GM19467 (cell line): ENCODE measurements around the gene GNAI2.
"Not testable (repeated sequence)": the region's sequence is repeated elsewhere in the genome, so short reads cannot be mapped to it uniquely, and the experiment has no call there.

ENCODE experiments used
- ATAC-seq: cut with Tn5 transposase; IDR thresholded peaks from one replicate; pipeline ENCODE4 v1.9.1; 2021; ENCODE audit warnings: mild to moderate bottlenecking, moderate library complexity; ENCODE audit not compliant: unreplicated experiment

GNAI2 gene

DNA sequence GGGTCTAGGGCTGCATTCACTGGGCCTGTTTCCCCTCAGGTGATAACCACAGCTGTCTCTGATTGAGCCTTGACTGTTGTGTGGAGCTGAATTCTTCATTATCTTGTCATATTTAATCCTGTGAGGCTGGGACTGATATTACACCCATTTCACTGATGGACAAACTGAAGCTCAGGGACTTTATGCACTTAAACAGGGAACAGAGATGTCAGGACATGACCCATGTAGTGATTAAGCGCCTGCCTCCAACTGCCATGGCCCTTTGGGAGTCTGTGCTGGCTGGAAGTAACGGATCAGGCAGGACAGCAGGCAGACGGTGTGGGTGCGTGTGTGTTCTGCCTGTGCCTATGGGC is 7.5 kb downstream of the GNAI2 start:
- ATAC-seq: no peak

DNA sequence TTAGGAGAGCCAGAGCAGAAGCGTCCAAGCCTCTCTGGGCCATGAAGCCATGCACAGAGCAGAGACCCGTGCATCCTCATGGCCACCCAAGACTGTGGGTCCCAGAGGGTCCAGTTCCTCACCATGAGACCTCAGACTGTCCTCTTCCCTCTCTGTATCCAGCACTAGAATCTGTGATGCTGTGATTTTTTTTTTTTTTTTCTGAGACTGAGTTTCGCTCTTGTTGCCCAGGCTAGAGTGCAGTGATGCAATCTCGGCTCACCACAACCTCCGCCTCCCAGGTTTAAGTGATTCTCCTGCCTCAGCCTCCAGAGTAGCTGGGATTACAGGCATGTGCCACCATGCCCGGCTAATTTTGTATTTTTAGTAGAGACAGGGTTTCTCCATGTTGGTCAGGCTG is 8.8 kb downstream of the GNAI2 start:
- ATAC-seq: not testable (repeated sequence)

DNA sequence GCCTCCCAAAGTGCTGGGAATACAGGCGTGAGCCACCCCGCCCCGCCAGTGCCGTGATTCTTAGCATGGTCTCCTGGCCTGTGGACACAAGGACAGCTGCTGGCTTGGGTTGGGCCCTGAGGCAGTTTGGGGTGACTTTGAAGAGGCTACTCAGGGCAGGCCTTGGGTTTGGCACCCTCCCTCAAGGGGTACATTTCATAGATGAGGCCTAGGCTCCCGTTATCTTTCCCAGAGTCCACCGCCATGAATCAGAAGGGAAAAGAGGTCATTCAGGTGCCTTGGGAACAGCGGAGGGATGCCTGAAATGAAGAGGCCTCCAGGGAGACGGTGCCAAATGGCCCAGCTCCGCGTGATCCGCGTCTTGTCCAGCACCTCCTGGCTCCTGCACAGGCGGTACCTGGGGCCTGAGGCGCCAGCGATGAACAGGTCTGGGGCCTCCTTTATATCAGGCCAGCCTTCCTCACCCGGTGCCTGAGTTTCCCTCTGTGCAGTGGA is 9.3 kb downstream of the GNAI2 start:
- no peak for ATAC-seq

DNA sequence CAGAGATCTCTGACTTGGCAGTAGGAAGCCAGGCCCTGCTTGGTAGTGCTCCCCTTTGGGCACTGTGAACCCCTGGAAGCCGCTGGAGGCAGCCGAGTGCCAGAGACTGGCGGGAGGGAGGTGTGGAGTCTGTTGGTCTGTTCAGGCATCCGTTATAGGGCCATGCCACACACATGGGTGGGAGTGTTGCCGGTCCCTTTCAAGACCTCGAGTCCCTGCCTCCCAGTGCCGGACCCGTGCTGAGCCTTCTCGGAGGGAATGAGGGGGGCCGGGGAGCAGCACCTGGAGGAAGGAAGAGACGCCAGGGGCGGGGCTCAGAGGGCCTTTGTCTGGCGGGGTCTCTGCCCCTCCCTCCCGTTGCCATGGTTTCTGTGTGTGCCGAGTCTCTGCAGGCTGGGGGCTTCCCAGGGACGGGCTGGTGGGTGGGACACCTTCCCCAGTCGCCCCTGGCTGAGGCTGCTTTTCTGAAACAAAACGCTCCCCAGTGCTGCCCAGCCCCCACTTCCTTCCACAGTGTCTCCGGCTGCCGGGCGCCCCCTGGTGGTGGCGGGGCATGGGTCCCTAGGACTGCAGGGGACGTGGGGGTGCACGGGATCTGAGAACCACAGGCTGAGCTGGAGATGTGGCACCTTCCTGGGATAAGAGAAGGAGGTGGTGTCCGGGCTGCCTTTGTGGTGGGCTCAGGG is 10.0 kb downstream of the GNAI2 start:
- peak; percentile 62 for ATAC-seq

DNA sequence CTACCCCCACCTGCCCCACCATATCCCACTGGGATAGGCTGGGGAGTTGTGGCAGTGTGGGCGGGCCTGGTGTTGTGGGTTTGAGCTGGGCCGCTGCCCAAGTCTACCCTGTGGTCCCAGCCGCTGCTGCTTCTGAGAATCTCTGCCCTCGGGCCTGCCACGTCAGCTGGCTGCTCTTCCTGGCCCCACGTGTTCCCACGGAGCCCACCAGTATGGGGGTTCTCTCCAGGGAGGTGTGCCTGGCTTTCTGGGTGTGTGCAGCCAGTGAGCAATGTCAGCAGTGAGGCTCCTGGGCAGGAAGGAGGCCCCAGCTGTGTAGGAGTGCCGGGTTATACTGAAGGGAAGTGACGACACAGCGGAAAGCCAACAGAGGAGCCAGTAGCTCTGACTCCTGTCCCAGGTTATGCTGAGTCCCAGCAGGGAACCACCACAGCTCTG is 10.5 kb downstream of the GNAI2 start:
- peak; percentile 23 for ATAC-seq

DNA sequence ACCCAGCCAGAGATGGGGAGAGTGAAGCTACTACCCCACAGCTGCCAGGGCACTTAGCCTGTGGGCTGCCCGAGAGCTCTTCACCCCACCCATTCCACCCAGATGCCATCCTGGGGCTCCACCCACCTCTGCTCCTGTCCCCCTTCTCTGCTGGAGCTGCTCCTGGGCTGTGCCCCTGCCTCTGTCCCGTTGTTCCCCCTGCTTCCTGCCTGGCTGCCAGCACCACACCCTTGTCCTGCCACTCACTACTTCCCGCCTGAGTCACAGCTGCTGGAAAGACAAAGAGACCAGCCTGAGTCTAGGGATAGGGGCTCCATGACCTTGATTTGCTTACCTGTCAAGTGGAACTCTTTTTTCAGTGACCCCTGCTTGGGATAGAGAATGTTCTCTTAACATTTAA is 12.4 kb downstream of the GNAI2 start:
- no peak for ATAC-seq

DNA sequence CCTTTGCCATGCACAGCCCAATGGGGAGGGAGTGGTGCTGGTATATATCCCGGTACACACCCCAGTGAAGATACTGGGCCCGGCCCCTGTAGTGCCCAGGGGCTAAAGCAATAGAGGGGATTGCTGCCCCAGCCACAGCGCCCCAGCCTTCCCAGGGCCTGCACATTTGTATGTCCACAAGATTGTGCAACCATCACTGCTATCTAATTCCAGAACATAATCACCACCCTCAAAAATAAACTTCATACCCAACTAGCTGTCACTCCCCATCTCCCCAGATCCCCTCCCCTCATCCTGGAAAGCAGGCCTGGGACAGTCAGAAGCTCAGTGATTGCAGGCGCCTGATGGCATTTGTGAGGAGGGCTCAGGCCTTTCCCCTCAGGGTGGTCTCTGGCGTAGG is 13.5 kb downstream of the GNAI2 start:
- ATAC-seq: no peak

DNA sequence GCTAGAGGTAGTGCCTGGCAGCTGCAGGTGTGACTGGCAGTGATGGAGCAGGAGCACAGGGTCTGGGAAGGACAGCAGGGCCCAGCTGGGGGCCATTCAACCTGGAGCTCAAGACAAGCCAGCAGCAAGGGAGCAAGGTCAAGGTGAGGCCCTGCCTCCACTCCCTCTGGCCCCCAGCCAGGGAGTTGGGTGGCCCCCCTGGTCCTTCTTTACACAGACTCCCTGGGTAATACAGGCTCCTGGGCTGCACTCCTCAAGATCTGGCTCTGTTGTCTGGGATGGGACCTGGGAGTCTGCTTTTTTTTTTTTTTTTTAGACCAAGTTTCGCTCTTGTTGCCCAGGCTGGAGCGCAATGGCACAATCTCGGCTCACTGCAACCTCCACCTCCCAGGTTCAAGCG is 14.5 kb downstream of the GNAI2 start:
- no peak for ATAC-seq

DNA sequence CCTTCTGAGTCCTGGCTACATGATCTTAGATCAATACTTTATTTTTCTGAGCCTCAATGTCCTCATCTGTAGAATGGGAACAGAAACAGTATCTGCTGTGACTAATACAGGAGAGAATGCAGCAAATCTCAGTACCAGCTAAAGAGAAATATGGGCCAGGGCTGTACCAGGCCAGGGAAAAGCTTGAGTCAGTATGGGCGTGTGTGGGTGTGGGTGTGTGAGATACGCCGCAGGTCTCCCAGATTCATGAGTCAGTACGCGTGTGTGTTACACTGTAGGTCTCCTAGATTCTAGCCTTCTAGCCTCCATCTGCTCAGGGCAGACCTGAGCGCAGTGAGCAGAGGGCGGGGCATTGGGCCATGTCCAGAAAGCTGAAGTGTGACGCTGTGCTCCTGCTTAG is 15.2 kb downstream of the GNAI2 start:
- no peak for ATAC-seq

DNA sequence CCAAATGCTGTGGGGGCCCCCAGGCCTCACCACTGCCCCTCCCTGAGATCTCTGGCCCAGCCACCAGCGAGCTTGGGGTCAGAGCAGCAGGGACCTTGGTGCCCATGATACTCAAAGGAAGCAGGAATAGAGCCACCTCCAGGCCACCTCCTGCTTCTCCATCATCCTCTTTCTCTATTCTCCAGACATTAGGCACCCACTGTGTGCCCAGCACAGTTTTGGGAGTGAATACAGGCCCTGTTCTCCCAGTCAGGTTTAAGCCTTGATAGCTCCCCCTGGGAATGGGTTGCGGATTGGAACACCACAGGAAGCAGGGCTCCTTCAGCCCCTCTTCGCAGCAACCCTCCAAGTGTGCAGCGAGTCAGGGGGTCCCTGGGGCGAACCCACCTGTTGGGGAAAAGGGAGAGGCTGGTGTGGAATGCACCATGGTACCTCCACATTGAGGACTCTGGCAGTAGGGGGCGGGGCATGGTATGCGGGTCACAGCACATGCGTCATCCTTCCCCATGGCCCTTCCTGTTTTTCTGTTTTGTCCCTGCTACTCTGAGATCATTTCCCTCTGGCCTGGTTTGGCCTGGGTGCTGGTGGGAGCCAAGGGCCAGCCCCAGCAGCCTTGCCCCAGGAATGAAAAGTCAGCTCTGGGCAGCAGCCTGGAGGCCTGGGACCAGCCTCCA is 18.7 kb downstream of the GNAI2 start:
- no peak for ATAC-seq

DNA sequence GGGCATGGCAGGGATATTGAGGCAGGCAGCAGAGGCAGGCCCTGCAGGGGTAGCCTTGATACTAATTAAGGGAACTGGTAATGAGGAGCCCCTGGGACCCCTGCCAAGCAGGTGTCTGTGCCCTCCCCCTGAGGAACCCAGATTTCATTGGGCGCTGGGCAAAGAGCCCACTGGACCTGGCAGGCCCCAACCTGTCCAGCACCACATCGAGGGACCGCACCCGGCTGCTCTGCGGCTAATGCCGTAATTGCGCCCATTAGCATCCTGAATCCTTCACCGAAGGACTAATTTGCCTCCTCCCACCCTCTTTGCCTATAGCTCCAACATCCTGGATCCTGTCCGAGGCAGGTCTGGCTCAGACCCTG is 19.2 kb downstream of the GNAI2 start:
- ATAC-seq: no peak

DNA sequence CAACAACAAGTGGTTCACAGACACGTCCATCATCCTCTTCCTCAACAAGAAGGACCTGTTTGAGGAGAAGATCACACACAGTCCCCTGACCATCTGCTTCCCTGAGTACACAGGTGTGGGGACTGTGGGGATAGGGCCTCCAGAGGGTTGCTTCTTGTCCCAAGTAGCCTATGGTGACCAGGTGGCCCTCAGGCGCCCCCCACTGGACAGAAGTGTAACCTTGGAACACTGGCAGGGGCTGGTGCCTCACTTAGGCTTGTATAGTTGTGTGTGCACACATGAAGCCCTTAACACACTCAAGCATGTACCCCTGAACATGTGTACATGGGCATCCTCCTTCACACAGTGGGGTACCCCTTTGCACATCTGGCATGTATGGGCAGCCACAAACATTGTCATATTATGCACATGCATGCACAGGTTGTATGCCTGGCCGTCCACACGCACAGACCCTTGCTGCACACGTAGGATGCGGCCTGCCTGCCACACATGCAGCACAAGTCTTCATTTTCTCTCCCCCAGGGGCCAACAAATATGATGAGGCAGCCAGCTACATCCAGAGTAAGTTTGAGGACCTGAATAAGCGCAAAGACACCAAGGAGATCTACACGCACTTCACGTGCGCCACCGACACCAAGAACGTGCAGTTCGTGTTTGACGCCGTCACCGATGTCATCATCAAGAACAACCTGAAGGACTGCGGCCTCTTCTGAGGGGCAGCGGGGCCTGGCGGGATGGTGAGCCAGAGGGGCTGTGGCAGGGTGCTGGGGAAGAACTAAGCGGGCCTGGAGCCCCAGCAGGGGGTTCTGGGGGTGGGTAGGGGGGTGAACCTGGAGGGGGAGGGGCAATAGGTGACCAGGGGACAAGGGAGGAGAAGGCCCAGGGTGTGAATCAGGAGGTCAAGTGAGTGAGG is 21.2 kb downstream of the GNAI2 start:
- no peak for ATAC-seq

DNA sequence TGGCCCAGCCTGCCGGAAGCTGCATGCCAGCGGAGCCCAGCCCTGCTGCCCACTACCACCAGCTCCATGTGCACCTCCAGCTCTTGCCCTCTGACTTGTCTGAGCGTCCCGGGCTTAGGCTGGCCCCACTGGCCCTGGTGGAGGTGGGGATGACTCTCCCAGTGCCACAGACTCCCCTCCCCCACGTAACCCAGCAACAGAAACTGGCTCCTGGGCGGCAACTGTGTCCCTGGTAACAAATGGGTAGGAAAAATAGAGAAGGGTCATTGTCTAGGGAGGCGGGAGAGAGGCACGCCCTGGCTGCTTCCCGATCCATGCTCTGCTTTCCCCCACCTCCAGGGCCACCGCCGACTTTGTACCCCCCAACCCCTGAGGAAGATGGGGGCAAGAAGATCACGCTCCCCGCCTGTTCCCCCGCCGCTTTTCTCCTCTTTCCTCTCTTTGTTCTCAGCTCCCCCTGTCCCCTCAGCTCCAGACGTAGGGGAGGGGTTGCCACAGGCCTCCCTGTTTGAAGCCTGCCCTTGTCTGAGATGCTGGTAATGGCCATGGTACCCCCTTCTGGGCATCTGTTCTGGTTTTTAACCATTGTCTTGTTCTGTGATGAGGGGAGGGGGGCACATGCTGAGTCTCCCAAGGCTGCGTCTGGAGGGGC is 22.2 kb downstream of the GNAI2 start:
- ATAC-seq: no peak

DNA sequence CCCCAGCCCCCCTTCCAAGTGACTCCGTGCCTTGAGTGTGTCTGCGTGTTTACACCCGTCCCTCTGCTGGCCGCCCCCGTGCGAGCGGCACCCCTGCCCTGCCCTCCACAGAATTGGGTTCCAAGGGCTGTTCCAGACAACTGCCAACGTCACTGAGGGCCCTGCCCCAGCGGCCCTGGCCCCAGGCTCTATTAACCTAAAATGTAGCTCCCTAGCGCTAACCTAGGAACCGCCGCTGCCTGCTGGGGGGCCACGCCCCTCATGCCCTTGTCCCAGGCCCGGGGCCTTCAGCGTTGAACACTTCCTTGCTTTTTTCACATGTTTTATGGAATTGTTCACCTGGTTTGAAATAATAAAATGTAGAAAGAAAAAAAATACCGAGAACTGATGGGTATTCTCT is 23.0 kb downstream of the GNAI2 start:
- no peak for ATAC-seq

DNA sequence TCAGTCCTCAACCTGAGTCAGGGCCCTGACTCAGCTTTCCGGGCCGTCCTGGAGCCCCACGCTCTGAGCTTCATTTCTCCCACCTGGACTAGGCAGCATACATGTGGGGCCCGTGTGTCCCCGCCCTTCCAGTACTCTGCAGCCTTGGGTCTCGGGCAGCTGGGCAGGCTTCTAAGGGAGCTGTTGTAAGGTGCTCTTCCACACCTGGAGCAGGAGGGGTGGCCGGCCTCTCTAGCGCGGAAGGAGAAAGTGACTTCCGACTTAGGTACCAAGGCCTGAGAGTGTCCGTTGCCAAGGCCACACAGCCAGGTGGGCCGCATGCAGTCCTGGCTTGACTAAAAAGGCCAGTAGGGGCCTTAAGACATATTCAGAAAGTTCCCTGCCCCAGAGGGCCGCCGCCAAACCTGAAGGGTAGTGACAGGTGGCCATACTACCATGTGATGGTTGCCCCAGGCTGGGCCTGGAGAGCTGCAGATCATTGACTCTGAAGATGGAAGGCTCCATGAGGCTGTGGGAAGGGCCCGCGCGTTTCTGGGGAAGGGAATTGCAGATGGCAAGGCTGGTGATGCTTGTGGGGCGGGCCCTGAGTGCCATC is 23.5 kb downstream of the GNAI2 start:
- no peak for ATAC-seq

DNA sequence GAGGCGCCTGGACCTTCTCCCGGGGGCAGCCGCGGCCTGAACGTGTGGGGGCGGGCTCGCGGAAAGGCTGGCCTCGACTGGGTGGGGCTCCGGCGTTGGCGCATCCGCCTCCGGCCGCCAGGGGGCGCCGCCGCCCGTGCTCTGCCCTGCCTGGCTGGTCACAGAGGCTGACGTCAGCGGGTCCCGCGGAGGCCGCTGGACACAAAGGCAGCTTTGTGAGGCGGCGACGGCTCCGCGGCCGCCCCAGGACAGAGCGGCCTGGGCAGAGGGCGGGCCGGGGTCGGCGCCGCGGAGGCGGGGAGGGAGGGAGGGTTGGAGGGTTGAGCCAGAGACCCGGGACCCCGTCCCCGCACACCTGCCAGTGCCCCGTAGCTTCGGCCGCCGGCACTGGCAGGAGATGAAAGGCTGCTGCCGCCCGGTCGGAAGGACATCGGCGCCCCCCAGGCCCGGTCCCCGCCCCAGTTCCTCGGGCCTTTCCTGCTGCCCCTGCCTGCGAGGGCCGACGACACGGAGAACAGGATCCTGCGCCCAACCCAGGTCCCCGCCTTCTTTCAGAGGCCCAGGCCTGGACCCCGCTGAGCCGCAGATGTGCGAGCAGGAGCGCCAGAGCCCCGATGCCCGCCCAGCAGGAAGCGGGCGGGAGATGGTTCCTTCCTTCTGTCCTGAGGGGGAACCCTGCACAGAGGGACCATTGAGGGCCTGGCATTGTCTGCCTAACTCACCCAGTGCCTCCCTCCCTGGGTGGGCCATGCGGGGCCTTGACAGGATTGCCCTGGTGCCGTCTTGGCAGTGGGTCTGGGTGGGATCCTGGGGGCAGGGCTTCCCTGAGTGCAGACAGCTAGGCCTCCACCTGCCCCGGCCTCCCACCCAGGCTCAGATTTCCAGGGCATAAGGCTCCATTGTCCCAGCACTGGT is 24.3 kb downstream of the GNAI2 start:
- peak; percentile 79 for ATAC-seq

DNA sequence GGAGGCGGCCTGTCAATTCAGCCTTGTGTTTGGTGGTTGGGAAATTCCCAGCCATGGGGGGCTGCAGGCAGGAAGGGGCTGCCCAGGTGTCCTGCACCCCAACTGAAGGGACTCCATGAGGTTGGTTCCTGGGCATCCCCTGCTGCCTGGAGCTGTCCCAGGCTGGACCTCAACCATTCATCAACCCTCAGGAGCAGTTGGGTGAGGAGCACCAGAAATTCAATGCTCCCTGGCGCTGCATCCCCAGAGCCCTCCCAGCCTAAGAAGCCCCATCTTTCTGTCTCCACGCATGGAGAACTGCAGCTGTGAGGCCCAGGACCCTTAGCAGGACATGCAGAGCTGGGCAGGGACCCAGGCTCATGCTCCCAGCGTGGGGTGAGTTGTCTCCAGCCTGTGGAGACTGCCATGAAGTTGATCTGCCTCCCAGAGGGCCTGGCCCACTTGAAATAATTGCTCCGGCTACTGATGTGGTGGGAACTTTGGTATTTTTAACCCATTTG is 25.0 kb downstream of the GNAI2 start:
- no peak for ATAC-seq

DNA sequence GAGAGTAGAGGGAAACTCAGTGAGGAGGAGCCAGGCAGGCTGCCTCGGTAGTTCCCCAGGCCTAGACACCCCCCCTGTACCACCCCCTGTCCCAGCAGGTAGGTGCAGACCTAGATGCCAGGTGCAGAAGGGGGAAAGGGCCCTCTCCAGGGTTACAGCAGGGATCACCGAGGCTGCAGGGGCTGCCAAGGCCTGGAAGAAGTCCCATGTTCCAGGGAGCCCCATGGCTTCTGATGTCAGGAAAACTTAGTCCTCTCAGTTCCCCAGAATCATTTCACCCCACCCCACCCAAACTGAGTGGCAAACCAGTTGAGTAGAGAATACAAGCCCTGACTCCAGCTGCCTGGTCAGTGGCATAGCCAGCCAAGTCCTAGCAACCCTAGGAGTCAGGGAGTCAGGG is 25.5 kb downstream of the GNAI2 start:
- ATAC-seq: no peak

DNA sequence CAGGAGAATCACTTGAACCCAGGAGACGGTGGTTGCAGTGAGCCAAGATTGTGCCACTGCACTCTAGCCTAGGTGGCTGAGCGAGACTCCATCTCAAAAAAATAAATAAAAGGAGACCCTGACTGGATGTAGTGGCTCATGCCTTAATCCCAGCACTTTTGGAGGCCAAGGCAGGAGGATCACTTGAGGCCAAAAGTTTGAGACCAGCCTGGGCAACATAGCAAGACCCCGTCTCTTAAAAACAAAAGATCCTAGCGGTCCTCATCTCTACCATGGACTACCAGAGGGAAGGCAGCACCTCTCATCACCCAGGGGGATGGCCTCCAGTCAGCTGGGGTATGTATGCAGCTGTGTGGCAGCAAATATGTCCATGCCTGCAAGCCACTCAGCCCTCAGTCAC is 26.2 kb downstream of the GNAI2 start:
- ATAC-seq: not testable (repeated sequence)

DNA sequence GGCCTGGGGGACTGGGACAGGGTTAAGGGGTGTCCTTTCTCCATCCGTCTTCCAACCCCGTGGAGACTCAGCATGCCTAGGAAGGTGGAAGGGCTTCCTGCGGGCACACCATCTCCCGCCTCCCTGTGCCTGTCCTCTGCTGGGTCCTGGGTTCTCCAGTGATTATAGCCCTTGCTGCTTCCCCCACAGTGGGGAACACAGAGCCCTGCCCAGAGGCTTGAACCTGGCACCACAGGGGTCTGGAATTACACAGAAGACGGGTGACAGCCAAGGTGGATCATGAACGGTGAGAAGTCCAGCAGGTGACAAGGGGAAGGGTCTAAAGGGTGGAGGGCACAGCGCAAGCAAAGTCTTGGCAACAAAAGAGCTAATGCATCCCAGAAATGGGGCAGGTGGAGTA is 26.8 kb downstream of the GNAI2 start:
- ATAC-seq: no peak
